ENCODE measurements around the gene C10orf62.

- TF ChIP-seq GATA3 (IDR thresholded peaks at IDR 0.05; ENCODE audit: low read depth, low read length) (no peak), GATA2 (IDR thresholded peaks at IDR 0.05; ENCODE audit: low read depth, low read length) (no peak)
Measured at GRCh38 chr10:97575127-97575668, 14.3 kb upstream of the C10orf62 start.

Measured in SH-SY5Y (cell line).